OCI-LY3 (cell line): ENCODE measurements around the gene HBG1.

ENCODE experiments used
- H2AFZ ChIP-seq: fragments of 200-600, 300-600 bp; shearing (Covaris generic); 2 replicates; pipeline ENCODE4 v1.6.0; 2014; ENCODE audit warnings: antibody characterized with exemption, low read depth, low read length
- H3K27ac ChIP-seq: fragments of 200-600, 300-600 bp; sonication (generic); 2 replicates; pipeline ENCODE4 v1.5.1; 2014; ENCODE audit warnings: mild to moderate bottlenecking, low read length, moderate library complexity, mixed read lengths
- H3K27me3 ChIP-seq: fragments of 200-600, 300-600 bp; sonication (generic); 2 replicates; pipeline ENCODE4 v1.6.1; 2014; ENCODE audit warnings: low read depth, low read length, mixed read lengths
- H3K36me3 ChIP-seq: fragments of 200-600, 300-600 bp; sonication (generic); replicated peaks from 2 replicates; pipeline ENCODE3; 2014; ENCODE audit warnings: low read depth, low read length, mixed read lengths
- H3K4me1 ChIP-seq: fragments of 300-600, 200-600 bp; sonication (generic); 2 replicates; pipeline ENCODE4 v1.6.1; 2014; ENCODE audit warnings: low read length, mixed read lengths
- H3K4me2 ChIP-seq: fragments of 200-600, 300-600 bp; sonication (generic); 2 replicates; pipeline ENCODE4 v1.6.1; 2014; ENCODE audit warnings: low read length, mixed read lengths
- H3K4me3 ChIP-seq: fragments of 300-600, 200-600 bp; sonication (generic); 2 replicates; pipeline ENCODE4 v1.5.1; 2014; ENCODE audit warnings: antibody characterized with exemption, mild to moderate bottlenecking, low read length, moderate library complexity
- H3K79me2 ChIP-seq: fragments of 300-600, 200-600 bp; shearing (Covaris generic); 2 replicates; pipeline ENCODE4 v1.6.1; 2014; ENCODE audit warnings: mild to moderate bottlenecking, low read length, mixed read lengths
- H3K9ac ChIP-seq: fragments of 300-600, 200-600 bp; shearing (Covaris generic); 2 replicates; pipeline ENCODE4 v1.6.0; 2014; ENCODE audit warnings: mild to moderate bottlenecking, low read length, moderate library complexity
- H3K9me3 ChIP-seq: fragments of 200-600, 300-600 bp; shearing (Covaris generic); 2 replicates; pipeline ENCODE4 v1.6.1; 2014; ENCODE audit warnings: low read length, mixed read lengths; ENCODE audit not compliant: insufficient read depth
- H4K20me1 ChIP-seq: fragments of 200-600, 300-600 bp; sonication (generic); 2 replicates; pipeline ENCODE4 v1.6.1; 2016; ENCODE audit warnings: low read length, mixed read lengths; ENCODE audit not compliant: insufficient read depth
- CTCF ChIP-seq: fragments of 200-600, 300-600 bp; sonication (generic); IDR thresholded peaks from 2 replicates; pipeline ENCODE4 v1.5.1; 2014; ENCODE audit warnings: antibody characterized with exemption, low read length, low read depth
- EZH2phosphoT487 ChIP-seq: fragments of 200-600 bp; shearing (Covaris generic); IDR thresholded peaks from 2 replicates; pipeline ENCODE4 v1.6.1; 2018; ENCODE audit warnings: antibody characterized with exemption, mixed run types, low read depth

The HBG1 gene

GRCh38 chr11:5225480-5225871, 24.2 kb downstream of the HBG1 start:
- Histone ChIP-seq H3K27ac (no peak overlapping the region), H3K27me3 (no peaks in the 10 kb centered on the region)
- TF ChIP-seq CTCF (no peak), EZH2phosphoT487 (no peak)

DNA sequence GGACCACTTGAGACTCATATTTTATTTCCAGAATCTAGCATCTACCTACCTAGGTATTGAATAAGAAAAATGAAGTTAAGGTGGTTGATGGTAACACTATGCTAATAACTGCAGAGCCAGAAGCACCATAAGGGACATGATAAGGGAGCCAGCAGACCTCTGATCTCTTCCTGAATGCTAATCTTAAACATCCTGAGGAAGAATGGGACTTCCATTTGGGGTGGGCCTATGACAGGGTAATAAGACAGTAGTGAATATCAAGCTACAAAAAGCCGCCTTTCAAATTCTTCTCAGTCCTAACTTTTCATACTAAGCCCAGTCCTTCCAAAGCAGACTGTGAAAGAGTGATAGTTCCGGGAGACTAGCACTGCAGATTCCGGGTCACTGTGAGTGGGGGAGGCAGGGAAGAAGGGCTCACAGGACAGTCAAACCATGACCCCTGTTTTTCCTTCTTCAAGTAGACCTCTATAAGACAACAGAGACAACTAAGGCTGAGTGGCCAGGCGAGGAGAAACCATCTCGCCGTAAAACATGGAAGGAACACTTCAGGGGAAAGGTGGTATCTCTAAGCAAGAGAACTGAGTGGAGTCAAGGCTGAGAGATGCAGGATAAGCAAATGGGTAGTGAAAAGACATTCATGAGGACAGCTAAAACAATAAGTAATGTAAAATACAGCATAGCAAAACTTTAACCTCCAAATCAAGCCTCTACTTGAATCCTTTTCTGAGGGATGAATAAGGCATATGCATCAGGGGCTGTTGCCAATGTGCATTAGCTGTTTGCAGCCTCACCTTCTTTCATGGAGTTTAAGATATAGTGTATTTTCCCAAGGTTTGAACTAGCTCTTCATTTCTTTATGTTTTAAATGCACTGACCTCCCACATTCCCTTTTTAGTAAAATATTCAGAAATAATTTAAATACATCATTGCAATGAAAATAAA, 24.8 kb downstream of the HBG1 start:
- Histone ChIP-seq H3K9ac (no peak overlapping the region), H3K27ac (no peak overlapping the region), H3K9me3 (no peaks in the 10 kb centered on the region), H3K36me3 (no peaks in the 10 kb centered on the region), H3K4me2 (no peak overlapping the region), H2AFZ (no peak overlapping the region), H3K27me3 (no peaks in the 10 kb centered on the region), H3K79me2 (no peaks in the 10 kb centered on the region), H3K4me3 (no peak overlapping the region), H4K20me1 (no peaks in the 10 kb centered on the region), H3K4me1 (peaks cover 4% of the 10 kb centered on the region; the same call in 1 of the 2 replicates)
- TF ChIP-seq CTCF (no peak), EZH2phosphoT487 (no peak)

More at GRCh38 chr11:5225480-5225871, 24.2 kb downstream of the HBG1 start:
- Histone ChIP-seq H2AFZ (no peak overlapping the region), H3K4me3 (no peak overlapping the region), H3K9me3 (no peaks in the 10 kb centered on the region), H3K36me3 (no peaks in the 10 kb centered on the region), H3K79me2 (no peaks in the 10 kb centered on the region), H3K4me1 (peaks cover 4% of the 10 kb centered on the region; the same call in 1 of the 2 replicates), H3K9ac (no peak overlapping the region), H4K20me1 (no peaks in the 10 kb centered on the region), H3K4me2 (no peak overlapping the region)

- H3K36me3 ChIP-seq, result no peaks in the 10 kb centered on the region
- no peaks in the 10 kb centered on the region for H3K79me2 ChIP-seq
- no peaks in the 10 kb centered on the region for H3K27me3 ChIP-seq
- no peak overlapping the region for H3K27ac ChIP-seq
- H3K4me2 ChIP-seq, result no peak overlapping the region
- no peaks in the 10 kb centered on the region for H3K4me1 ChIP-seq
- TF ChIP-seq CTCF, result no peak
- TF ChIP-seq EZH2phosphoT487, result no peak
- H3K4me3 ChIP-seq, result no peak overlapping the region
- H4K20me1 ChIP-seq, result no peaks in the 10 kb centered on the region
- no peak overlapping the region for H3K9ac ChIP-seq
- no peaks in the 10 kb centered on the region for H3K9me3 ChIP-seq
- H2AFZ ChIP-seq, result no peak overlapping the region
Observed at GRCh38 chr11:5223686-5224085, 26.0 kb downstream of the HBG1 start.

GRCh38 chr11:5223146-5223545, 26.5 kb downstream of the HBG1 start:
- Histone ChIP-seq H3K79me2 (no peaks in the 10 kb centered on the region), H3K4me3 (no peak overlapping the region), H3K4me2 (no peak overlapping the region), H3K9ac (no peak overlapping the region), H3K36me3 (no peaks in the 10 kb centered on the region), H3K27ac (no peak overlapping the region), H3K9me3 (no peaks in the 10 kb centered on the region), H3K27me3 (no peaks in the 10 kb centered on the region), H3K4me1 (no peaks in the 10 kb centered on the region), H2AFZ (no peak overlapping the region), H4K20me1 (no peaks in the 10 kb centered on the region)
- no peak for TF ChIP-seq EZH2phosphoT487
- TF ChIP-seq CTCF, result no peak
